Measurements from ENCODE around the gene LRRTM2. TPM values are rescaled to one million over a fixed set of nuclear protein-coding genes. Genes with fewer than 3 reads are reported as not detected.

Gene LRRTM2
- total and polyA plus RNA-seq, 2 donors (not counting 3 experiments of a cell fraction or from before 2014, with no cell fraction given): 0.06 to 0.20 TPM

DNA sequence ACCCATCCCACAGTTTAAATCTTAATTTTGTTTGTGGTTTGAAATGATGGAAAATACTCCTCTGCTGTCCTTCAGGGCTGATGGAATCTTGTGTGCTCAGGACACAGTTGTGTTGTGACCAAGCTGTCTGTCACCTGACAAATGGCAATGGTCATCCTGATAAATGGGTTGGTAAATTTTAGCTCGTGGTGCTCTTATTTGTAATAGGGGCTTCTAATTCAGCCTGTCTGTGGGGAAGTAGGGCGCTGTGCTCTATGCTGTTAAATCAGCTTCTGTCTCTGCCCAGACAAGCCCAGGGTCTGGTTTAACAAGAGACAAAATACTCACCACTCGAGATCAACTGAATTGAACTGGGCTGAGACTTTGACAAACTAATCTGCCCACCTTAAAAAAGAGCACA is 4.5 kb downstream of the LRRTM2 start:
- BruUV-seq (replicated peaks): no TSS peak
- Histone ChIP-seq H3K4me1 (ENCODE audit: control insufficient read depth, extremely low read depth, insufficient read depth, low read length) (peaks cover 26% of the 10 kb centered on the region), H3K9me1 (replicated peaks; ENCODE audit: control insufficient read depth, extremely low read depth, insufficient read depth, low read length) (no peaks in the 10 kb centered on the region), H3K4me2 (ENCODE audit: insufficient read depth, low read length) (no peak overlapping the region), H4K20me1 (replicated peaks; ENCODE audit: control insufficient read depth, extremely low read depth, insufficient read depth, low read length) (peaks cover 10% of the 10 kb centered on the region), H3K4me3 (replicated peaks in 1 of 3; ENCODE audit: insufficient read depth in 1 of 3, low read depth in 1 of 3, low read length in 3 of 3) (no peak overlapping the region), H3K36me3 (ENCODE audit: control insufficient read depth in 2 of 2, extremely low read depth in 1 of 2, insufficient read depth in 2 of 2, low read length in 2 of 2) (no peaks in the 10 kb centered on the region), H3K9ac (replicated peaks; ENCODE audit: extremely low read depth, insufficient read depth, low read length) (no peak overlapping the region), H2AFZ (ENCODE audit: low read depth, low read length) (no peak overlapping the region), H3K79me2 (ENCODE audit: control insufficient read depth, insufficient read depth, low read length) (peaks cover 76% of the 10 kb centered on the region), H3K9me3 (replicated peaks; ENCODE audit: control insufficient read depth, insufficient read depth, low read length) (no peaks in the 10 kb centered on the region), H3K27ac (ENCODE audit: insufficient read depth, low read depth, low read length) (no peak overlapping the region), H3K27me3 (ENCODE audit: control insufficient read depth in 2 of 2, insufficient read depth in 2 of 2, low read length in 2 of 2) (no peaks in the 10 kb centered on the region)
- TF ChIP-seq FOS (IDR thresholded peaks at IDR 0.05; ENCODE audit: borderline replicate concordance, insufficient read depth, low read length): no peak
- TF ChIP-seq POLR2A (IDR thresholded peaks at IDR 0.05; ENCODE audit: low read depth, low read length): no peak
- no peak for TF ChIP-seq POLR2AphosphoS5 (IDR thresholded peaks at IDR 0.05; ENCODE audit: insufficient read depth, low read depth, low read length)
- TF ChIP-seq GATA2 (IDR thresholded peaks at IDR 0.05; ENCODE audit: insufficient read depth, insufficient read length, low read depth, low read length): no peak
- TF ChIP-seq, protein P1, sequence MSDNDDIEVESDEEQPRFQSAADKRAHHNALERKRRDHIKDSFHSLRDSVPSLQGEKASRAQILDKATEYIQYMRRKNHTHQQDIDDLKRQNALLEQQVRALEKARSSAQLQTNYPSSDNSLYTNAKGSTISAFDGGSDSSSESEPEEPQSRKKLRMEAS (IDR thresholded peaks at IDR 0.05; ENCODE audit: insufficient read depth, insufficient read length): no peak
- no peak for TF ChIP-seq MYC (IDR thresholded peaks at IDR 0.05; ENCODE audit: low read depth, low read length)
- TF ChIP-seq EZH2 (IDR thresholded peaks at IDR 0.05; ENCODE audit: borderline replicate concordance, low read depth, low read length, severe bottlenecking): no peak
- TF ChIP-seq JUN (IDR thresholded peaks at IDR 0.05; ENCODE audit: borderline replicate concordance, insufficient read depth, insufficient read length, low read depth): no peak
- TF ChIP-seq, protein P2, sequence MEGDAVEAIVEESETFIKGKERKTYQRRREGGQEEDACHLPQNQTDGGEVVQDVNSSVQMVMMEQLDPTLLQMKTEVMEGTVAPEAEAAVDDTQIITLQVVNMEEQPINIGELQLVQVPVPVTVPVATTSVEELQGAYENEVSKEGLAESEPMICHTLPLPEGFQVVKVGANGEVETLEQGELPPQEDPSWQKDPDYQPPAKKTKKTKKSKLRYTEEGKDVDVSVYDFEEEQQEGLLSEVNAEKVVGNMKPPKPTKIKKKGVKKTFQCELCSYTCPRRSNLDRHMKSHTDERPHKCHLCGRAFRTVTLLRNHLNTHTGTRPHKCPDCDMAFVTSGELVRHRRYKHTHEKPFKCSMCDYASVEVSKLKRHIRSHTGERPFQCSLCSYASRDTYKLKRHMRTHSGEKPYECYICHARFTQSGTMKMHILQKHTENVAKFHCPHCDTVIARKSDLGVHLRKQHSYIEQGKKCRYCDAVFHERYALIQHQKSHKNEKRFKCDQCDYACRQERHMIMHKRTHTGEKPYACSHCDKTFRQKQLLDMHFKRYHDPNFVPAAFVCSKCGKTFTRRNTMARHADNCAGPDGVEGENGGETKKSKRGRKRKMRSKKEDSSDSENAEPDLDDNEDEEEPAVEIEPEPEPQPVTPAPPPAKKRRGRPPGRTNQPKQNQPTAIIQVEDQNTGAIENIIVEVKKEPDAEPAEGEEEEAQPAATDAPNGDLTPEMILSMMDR (IDR thresholded peaks at IDR 0.05; ENCODE audit: extremely low read depth in 1 of 2, insufficient read depth in 1 of 2, low read depth in 1 of 2, low read length in 2 of 2): no peak
- DNase-seq (ENCODE audit: low read depth, low spot score) (no peak), FAIRE-seq (no peak)
- dilution Hi-C loops (cut with MboI; ENCODE audit: extremely low pct_ligation_motif_present, low sequenced_read_pairs): no loop called here
- intact Hi-C loops (cut with micrococcal nuclease): no loop called here
- ChIA-PET POLR2A (no interaction called here), CTCF (interaction anchor here (2.1 to 2.5 kb wide), 2 partner anchors 45 to 81 kb away, joined by 8 to 9 read pairs; no protein-coding TSS in a partner anchor)

Measured in endothelial cell of umbilical vein (primary cell).